Measurements from ENCODE around the gene PAFAH2. TPM values are rescaled to one million over a fixed set of nuclear protein-coding genes. Genes with fewer than 3 reads are reported as not detected.

PAFAH2 gene
- total RNA-seq, 2 donors from 2014 or later = 8.1 to 8.3 TPM

DNA sequence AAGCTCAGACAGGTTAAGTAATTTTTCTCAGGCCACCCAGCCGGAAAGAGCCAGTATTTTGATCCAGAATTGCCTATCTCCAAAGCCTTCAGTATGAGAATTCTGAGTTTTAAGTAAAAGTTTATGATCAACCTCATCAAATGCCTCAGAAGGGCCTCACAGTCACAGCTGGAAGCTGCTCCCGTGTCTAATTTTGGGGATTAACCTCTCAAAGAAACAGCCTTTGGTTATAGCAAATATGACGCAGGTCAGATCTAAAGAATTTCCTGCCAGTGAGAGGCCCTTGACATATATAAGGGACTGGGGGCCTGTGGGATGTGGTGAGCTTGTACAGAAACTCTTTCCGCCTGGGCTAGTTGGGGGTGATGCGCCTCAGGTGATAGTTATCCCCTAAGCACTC, 26.0 kb upstream of the PAFAH2 start:
- no peaks in the 10 kb centered on the region for H3K4me1 Mint-ChIP-seq
- H3K9me3 Mint-ChIP-seq = no peaks in the 10 kb centered on the region
- no peaks in the 10 kb centered on the region for H3K27me3 Mint-ChIP-seq
- no peak for ATAC-seq (replicated peaks)
- no peaks in the 10 kb centered on the region for H3K36me3 Mint-ChIP-seq (ENCODE audit: low read depth)
- no peak overlapping the region for H3K4me3 Mint-ChIP-seq
- H3K27ac Mint-ChIP-seq = no peak overlapping the region

DNA sequence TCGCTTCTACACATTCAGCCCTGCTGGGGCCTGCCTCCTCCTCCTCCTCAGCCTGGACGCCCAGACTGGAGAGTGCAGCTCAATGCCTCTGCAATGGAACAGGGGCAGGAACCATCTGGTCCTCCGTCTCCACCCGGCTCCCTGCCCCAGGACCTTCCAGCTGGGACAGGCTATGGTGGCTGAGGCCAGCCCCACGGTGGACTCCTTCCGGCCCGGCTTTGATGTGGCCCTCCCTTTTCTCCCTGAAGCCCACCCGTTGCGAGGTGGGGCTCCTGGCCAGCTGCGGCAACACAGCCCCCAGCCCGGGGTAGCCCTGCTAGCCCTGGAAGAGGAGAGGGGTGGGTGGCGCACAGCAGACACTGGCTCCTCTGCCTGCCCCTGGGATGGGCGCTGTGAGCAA, 25.1 kb upstream of the PAFAH2 start:
- no peaks in the 10 kb centered on the region for H3K27me3 Mint-ChIP-seq
- no peak for ATAC-seq (replicated peaks)
- no peaks in the 10 kb centered on the region for H3K36me3 Mint-ChIP-seq (ENCODE audit: low read depth)
- H3K4me3 Mint-ChIP-seq = no peak overlapping the region
- H3K9me3 Mint-ChIP-seq = no peaks in the 10 kb centered on the region
- H3K4me1 Mint-ChIP-seq = no peaks in the 10 kb centered on the region
- H3K27ac Mint-ChIP-seq = no peak overlapping the region

DNA sequence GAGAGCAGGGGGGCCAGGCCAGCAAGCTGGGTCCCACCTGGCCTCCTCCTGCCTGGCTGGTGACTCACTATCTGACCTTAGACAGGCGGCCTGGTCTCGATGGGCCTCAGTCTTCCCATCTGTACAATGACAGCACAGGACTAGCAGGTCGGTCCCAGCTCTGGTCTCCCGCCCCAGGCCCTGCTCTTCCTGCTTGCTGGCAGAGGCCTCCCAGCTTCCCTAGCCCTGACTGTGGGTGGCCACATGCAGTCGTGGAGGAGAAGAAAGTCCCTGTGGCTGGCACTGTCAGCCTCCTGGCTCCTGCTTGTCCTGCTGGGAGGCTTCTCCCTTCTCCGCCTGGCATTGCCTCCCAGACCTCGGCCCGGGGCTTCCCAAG, 24.5 kb upstream of the PAFAH2 start:
- Mint-ChIP-seq H3K27me3 (no peaks in the 10 kb centered on the region), H3K4me1 (no peaks in the 10 kb centered on the region), H3K27ac (no peak overlapping the region), H3K9me3 (no peaks in the 10 kb centered on the region), H3K36me3 (ENCODE audit: low read depth) (no peaks in the 10 kb centered on the region), H3K4me3 (no peak overlapping the region)
- ATAC-seq (replicated peaks) = no peak

DNA sequence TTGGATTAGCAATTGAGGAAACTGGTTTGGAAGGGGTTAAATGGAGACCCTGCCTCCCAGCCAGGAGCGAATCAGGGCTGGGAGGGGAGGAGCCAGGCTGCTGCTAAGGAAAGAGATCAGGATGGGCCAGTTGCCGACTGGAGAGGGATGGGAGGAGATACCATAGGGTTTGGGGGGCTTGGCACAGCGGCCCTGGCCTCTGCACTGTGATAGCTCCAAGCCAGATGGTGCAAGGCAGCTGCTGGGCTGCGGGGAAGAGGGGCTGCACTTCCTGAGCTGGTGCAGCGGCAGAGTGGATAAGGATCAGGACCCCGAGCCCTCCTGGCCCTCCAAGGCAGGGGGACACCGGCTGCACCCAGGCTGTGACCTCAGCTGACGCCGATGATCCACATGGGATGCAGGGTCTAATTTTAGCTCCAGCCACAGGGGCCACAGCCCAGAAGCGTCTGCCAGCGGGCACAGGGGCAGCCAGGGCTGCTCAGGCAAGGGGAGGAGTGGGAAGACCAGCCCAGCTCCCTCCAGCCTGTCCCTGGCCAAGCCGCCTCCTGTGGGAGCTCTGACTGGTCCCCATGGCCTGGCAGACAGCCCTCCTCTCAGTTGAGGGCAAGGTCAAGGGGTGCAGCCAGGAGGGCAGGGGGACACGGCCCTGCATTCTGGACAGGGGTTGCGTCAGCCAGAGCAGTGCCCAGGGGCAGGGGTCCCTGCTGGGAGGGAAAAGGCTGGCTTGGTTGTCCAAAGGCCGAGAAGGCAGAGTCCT, 24.0 kb upstream of the PAFAH2 start, which contains the start of gene EXTL1:
Gene EXTL1 (plus strand): TSS at position 129 of the 757 bp plus-strand sequence. CDS start 872 bp downstream, outside the sequence.
- Mint-ChIP-seq H3K27ac (no peak within 1 kb of the TSS), H3K4me3 (no peak within 1 kb of the TSS), H3K36me3 (ENCODE audit: low read depth) (no peaks in the 10 kb centered on the region), H3K27me3 (no peaks in the 10 kb centered on the region), H3K4me1 (no peaks in the 10 kb centered on the region), H3K9me3 (no peaks in the 10 kb centered on the region)
- no peak for ATAC-seq (replicated peaks)

DNA sequence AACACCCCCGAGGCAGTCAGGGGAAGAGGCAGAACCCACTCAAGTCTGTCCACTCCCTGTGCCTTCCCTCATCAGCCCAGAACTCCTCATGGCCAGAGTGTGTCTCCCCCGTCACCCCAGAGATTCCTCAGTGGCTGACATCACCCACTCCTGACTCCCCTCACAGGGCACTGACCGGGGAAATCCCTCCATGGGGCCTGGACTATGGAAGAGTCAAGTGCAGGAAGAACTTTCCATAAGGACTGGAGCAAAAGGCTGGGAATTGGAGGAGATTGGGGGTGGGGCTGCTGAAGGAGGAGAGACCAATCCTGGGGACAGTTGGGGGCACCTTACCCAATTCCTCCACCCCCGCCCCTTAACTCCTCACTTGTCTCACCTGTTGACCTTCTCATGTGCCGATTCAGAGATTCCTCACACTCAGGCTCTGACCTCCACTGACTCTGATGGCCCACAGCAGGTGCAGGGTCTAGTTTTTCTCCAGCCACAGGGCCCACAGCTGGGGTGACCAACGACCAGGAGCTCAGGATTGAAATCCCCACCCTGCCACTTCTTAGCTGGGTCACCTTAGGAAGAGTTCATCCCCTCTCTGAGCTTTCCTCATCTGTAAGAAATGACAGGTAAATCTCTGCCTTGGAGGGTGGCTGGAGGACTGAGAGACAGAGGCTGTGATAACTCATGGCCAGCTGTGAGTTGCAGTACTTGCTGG, 23.2 kb upstream of the PAFAH2 start:
- Mint-ChIP-seq H3K36me3 (ENCODE audit: low read depth) (no peaks in the 10 kb centered on the region), H3K9me3 (no peaks in the 10 kb centered on the region), H3K27me3 (no peaks in the 10 kb centered on the region), H3K4me1 (no peaks in the 10 kb centered on the region), H3K4me3 (no peak overlapping the region), H3K27ac (no peak overlapping the region)
- ATAC-seq (replicated peaks) = no peak

DNA sequence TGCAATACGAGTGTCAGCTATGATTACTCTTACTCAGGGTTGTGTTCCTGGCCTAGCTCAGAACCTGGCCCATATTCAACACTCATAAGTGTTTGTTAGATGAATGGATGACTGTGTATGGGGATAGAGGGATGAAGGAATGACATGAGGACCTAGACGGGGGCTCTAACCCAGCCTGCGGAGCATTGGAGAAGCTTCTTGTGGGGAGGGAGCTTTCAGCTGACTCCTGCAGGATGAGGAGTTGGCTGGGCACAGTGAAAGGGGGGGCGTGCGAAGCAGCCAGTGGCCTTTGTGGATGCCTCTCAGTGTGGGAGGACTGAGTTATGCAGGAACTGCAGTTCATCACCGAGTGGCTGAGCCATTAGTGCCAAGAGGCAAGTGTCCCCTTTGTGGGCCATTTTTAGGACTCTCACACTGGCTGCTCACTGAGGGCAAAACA, 22.5 kb upstream of the PAFAH2 start:
- no peak overlapping the region for H3K27ac Mint-ChIP-seq
- no peak for ATAC-seq (replicated peaks)
- H3K36me3 Mint-ChIP-seq (ENCODE audit: low read depth) = no peaks in the 10 kb centered on the region
- no peak overlapping the region for H3K4me3 Mint-ChIP-seq
- no peaks in the 10 kb centered on the region for H3K27me3 Mint-ChIP-seq
- H3K4me1 Mint-ChIP-seq = no peaks in the 10 kb centered on the region
- H3K9me3 Mint-ChIP-seq = no peaks in the 10 kb centered on the region

DNA sequence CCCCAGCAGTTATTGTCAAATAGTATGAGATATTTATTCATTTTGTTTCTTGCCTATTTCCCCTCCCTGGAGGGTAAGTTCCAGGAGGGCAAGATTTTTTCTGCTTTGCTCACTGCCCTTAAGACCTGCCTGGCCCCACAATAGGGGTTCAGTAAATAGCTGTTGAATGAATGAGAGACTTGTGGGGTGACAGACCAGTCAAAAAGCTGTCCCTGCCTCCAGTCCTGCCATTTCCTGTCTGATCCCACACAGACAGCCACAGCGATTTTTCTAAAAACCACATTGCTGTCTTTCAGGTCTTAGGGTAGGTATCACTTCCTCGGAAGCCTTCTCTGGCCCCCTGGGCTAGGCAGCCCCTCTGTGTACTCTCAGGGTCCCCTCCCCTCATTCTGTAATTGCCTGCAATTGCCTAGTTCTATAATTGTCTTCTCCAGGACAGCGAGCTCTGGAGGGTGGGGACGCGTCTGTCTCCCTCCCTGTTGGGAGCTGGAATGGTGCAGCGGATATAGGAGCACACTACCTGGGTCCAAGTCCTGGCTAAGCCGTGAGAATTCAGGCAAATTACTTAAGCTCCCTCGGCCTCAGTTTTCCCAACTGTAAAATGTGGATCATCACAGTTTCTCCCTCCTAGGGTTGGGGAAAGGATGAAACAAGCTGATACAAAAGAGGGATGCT, 21.9 kb upstream of the PAFAH2 start:
- no peak overlapping the region for H3K27ac Mint-ChIP-seq
- no peak for ATAC-seq (replicated peaks)
- H3K4me3 Mint-ChIP-seq = no peak overlapping the region
- H3K36me3 Mint-ChIP-seq (ENCODE audit: low read depth) = no peaks in the 10 kb centered on the region
- H3K9me3 Mint-ChIP-seq = no peaks in the 10 kb centered on the region
- no peaks in the 10 kb centered on the region for H3K27me3 Mint-ChIP-seq
- H3K4me1 Mint-ChIP-seq = no peaks in the 10 kb centered on the region

DNA sequence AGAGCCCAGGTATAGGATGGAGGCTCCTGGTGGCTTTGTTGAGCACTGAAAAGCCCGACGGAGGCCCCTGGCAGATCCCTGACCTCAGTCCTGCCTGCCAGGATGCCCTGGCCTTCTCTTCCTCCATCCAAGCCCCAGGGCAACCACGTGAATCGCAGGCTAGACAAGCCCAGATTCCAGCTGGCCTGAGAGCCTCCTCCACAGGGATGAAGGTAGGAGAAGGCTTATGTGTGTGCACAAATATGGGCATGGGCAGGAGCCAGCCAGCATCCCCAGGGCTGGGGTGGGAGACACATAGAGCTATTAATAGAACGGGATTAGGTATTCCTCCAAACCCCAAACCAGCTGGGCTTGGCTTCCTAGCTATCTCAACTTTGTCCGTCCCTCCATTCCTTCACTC, 19.7 kb upstream of the PAFAH2 start:
- H3K9me3 Mint-ChIP-seq = no peaks in the 10 kb centered on the region
- ATAC-seq (replicated peaks) = no peak
- no peak overlapping the region for H3K27ac Mint-ChIP-seq
- no peaks in the 10 kb centered on the region for H3K27me3 Mint-ChIP-seq
- no peaks in the 10 kb centered on the region for H3K36me3 Mint-ChIP-seq (ENCODE audit: low read depth)
- H3K4me3 Mint-ChIP-seq = no peak overlapping the region
- no peaks in the 10 kb centered on the region for H3K4me1 Mint-ChIP-seq

DNA sequence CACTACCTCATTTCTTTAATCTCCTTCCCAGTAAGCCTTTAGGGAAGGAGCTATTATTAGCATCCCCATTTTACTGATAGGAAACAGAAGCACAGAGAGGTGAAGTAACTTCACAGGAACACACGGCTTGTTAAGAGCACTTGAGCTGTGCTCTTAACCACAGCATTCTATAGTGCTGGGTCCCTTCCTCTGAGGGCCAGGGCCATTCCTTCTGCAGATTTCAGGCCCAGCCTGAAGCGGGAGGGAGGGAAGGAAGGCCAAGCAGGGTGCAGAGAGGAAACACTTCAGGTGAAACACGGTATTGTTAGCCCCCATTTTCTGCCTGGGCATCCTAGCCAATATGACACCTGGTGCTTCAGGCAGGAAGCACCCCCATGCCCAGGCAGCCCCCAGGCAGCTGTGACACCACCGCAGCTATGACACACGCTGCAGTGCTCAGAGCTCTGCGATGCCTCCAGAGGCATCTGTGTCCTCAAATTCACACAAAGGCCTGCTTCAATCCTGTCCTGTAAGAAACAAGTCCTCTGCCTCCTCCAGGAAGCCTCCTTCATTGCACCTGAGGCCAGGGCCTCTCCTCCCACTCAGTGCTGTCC, 19.2 kb upstream of the PAFAH2 start:
- H3K27me3 Mint-ChIP-seq = no peaks in the 10 kb centered on the region
- no peak for ATAC-seq (replicated peaks)
- no peak overlapping the region for H3K27ac Mint-ChIP-seq
- no peaks in the 10 kb centered on the region for H3K36me3 Mint-ChIP-seq (ENCODE audit: low read depth)
- H3K9me3 Mint-ChIP-seq = no peaks in the 10 kb centered on the region
- H3K4me1 Mint-ChIP-seq = no peaks in the 10 kb centered on the region
- no peak overlapping the region for H3K4me3 Mint-ChIP-seq

DNA sequence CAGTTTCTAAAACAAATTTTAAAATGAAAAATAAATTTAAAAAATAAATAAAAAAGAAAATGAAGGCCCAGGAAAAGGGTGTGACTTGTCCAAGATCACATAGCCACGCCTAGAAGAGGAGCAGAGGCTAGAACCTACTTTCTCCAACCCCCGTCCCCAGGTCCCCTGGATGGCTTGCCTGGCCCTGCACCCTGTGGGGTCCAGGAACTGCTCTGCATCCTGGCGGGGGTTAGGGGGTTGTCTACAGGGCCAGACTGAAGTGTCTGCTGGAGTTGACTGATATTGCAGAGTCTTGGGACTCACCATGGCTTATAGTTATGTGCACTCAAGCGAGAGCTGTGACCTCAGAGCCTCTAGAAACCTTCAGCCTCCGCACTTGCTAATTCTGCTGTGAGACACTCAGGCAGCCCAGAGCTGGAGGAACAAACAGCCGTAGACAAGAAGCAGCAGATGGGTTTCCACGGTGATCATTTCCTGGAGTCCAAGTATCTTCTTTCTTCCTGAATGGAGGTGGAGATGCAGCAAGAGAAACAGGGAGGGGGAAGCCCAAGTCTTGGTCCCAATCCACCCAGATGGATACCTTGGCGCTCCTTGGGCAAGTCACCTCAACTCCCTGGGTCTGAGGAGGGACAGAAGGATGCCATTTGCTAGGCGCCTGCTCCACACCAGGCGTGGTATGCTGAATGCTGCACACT, 18.5 kb upstream of the PAFAH2 start:
- H3K27ac Mint-ChIP-seq = no peak overlapping the region
- H3K9me3 Mint-ChIP-seq = no peaks in the 10 kb centered on the region
- H3K4me3 Mint-ChIP-seq = no peak overlapping the region
- no peak for ATAC-seq (replicated peaks)
- no peaks in the 10 kb centered on the region for H3K27me3 Mint-ChIP-seq
- H3K36me3 Mint-ChIP-seq (ENCODE audit: low read depth) = no peaks in the 10 kb centered on the region
- no peaks in the 10 kb centered on the region for H3K4me1 Mint-ChIP-seq

DNA sequence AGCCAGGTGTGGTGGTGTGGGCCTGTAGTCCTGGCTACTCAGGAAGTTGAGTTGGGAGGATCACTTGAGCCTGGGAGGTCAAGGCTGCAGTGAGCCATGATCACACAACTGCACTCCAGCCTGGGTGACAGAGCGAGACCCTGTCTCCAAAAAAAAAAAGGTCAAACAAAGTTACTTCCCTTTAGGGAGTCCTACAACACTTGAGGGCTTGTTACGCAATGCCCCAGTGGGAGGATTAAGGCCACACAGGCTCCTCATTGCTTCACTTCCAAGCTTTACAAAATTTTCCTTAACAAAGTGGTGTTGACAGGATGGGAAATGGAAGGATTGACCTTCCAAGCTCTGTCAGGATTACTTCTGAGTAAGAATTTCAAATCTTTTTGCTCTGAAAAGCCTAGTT, 17.5 kb upstream of the PAFAH2 start:
- H3K36me3 Mint-ChIP-seq (ENCODE audit: low read depth) = no peaks in the 10 kb centered on the region
- H3K4me3 Mint-ChIP-seq = no peak overlapping the region
- H3K27me3 Mint-ChIP-seq = no peaks in the 10 kb centered on the region
- no peak overlapping the region for H3K27ac Mint-ChIP-seq
- ATAC-seq (replicated peaks) = no peak
- no peaks in the 10 kb centered on the region for H3K9me3 Mint-ChIP-seq
- no peaks in the 10 kb centered on the region for H3K4me1 Mint-ChIP-seq

DNA sequence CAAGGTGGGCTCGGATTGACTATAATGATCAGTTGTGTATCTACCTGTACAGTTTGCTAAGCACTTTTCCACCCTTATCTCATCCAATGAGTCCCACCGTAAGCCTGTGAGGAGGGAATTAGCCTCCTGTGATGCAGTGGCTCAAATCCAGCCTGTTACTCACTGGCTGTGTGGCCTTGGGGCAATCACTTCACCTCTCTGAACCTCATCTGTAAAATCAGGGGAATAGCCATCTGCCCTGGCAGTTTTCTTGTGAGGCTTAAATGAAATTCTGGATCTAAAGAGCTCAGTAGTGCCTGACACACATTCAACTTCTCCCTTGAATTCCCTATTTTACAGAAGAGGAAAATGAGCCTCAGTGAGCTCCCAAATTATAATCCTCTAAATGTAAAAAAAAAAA, 16.3 kb upstream of the PAFAH2 start:
- no peaks in the 10 kb centered on the region for H3K27me3 Mint-ChIP-seq
- no peaks in the 10 kb centered on the region for H3K36me3 Mint-ChIP-seq (ENCODE audit: low read depth)
- no peaks in the 10 kb centered on the region for H3K4me1 Mint-ChIP-seq
- no peaks in the 10 kb centered on the region for H3K9me3 Mint-ChIP-seq
- no peak for ATAC-seq (replicated peaks)
- H3K4me3 Mint-ChIP-seq = no peak overlapping the region
- no peak overlapping the region for H3K27ac Mint-ChIP-seq

DNA sequence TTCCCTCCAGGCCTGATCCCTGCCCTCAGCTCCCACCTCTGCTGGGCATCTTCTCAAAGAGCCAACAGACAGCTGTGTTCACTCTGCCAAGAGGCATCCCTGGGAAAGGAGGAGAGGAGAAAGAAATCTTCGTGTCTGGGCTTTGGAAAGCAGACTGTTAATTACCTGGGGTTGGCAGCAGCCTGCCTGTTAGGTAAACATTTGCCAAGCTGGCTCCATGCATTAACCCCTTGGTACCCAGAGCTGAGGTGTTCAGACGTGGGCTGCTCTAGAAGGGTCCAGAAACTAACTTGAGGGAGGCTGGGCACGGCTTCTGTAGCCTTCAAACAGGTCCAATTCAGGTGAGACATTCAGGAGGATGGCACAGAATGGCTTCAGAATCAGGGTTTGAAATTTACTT, 15.0 kb upstream of the PAFAH2 start:
- Mint-ChIP-seq H3K4me3 (no peak overlapping the region), H3K27me3 (no peaks in the 10 kb centered on the region), H3K9me3 (no peaks in the 10 kb centered on the region), H3K36me3 (ENCODE audit: low read depth) (no peaks in the 10 kb centered on the region), H3K4me1 (no peaks in the 10 kb centered on the region), H3K27ac (no peak overlapping the region)
- no peak for ATAC-seq (replicated peaks)

DNA sequence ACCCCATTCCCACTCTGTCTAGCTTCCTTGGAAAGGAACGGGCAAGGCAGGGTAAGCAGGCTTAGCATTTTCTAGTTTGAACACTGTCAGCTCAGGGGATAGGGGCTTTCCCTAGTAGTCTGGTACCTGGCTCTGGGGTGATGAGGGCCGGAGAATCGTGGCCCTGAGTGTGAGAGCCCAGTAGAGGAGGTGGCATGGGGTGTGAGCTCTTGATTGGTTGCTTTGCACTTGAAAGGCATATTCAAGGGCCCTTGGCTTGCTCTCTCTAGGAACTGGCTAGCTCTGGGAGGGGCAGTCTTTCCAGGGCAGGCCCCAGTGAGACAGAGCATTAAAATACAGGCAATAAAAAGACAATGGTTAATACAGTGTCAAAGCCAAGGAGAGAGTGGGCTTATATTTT, 13.0 kb upstream of the PAFAH2 start:
- no peak overlapping the region for H3K4me3 Mint-ChIP-seq
- no peaks in the 10 kb centered on the region for H3K9me3 Mint-ChIP-seq
- H3K36me3 Mint-ChIP-seq (ENCODE audit: low read depth) = no peaks in the 10 kb centered on the region
- H3K4me1 Mint-ChIP-seq = no peaks in the 10 kb centered on the region
- peaks cover 6% of the 10 kb centered on the region for H3K27me3 Mint-ChIP-seq
- no peak overlapping the region for H3K27ac Mint-ChIP-seq
- no peak for ATAC-seq (replicated peaks)

Measured in activated T-helper 17 cell treated with anti-CD3 and anti-CD28 coated beads, Interleukin-2, amount 50 U/mL, for 72 hours (primary cell).